Mucosa of rectum (tissue), 2 donors: ENCODE measurements around the gene MRPS26.
"Not testable (repeated sequence)": the region's sequence is repeated elsewhere in the genome, so short reads cannot be mapped to it uniquely, and the experiment has no call there.

Experiments
- H3K27ac ChIP-seq, 2 donors: one replicate each; pipeline ENCODE4 v1.7.0; 2013; ENCODE audit warnings: inconsistent platforms in 2 of 2, low read depth in 2 of 2, low read length in 2 of 2
- H3K27me3 ChIP-seq, 2 donors: one replicate each; pipeline ENCODE4 v1.7.0; 2013; ENCODE audit warnings: low read length in 2 of 2; ENCODE audit not compliant: control insufficient read depth in 2 of 2, insufficient read depth in 2 of 2
- H3K36me3 ChIP-seq, 2 donors: one replicate each; pipeline ENCODE4 v1.7.0; 2013; ENCODE audit warnings: low read length in 2 of 2; ENCODE audit not compliant: control insufficient read depth in 2 of 2, insufficient read depth in 2 of 2
- H3K4me1 ChIP-seq, 2 donors: one replicate each; pipeline ENCODE4 v1.7.0; 2013; ENCODE audit warnings: low read length in 2 of 2, mild to moderate bottlenecking in 1 of 2; ENCODE audit not compliant: control insufficient read depth in 2 of 2, insufficient read depth in 2 of 2
- H3K4me3 ChIP-seq, 2 donors: one replicate each; pipeline ENCODE4 v1.7.0; 2013; ENCODE audit warnings: low read length in 2 of 2
- H3K9ac ChIP-seq, 2 donors: one replicate each; pipeline ENCODE4 v1.7.0; 2013; ENCODE audit warnings: low read length in 2 of 2, low read depth in 1 of 2, mild to moderate bottlenecking in 1 of 2
- H3K9me3 ChIP-seq, 2 donors: one replicate each; pipeline ENCODE4 v1.7.0; 2013; ENCODE audit warnings: low read length in 2 of 2; ENCODE audit not compliant: control insufficient read depth in 2 of 2
- donor health status: healthy.
- donor health status: Normal muscosa, but diverticular disease.

The MRPS26 gene

DNA sequence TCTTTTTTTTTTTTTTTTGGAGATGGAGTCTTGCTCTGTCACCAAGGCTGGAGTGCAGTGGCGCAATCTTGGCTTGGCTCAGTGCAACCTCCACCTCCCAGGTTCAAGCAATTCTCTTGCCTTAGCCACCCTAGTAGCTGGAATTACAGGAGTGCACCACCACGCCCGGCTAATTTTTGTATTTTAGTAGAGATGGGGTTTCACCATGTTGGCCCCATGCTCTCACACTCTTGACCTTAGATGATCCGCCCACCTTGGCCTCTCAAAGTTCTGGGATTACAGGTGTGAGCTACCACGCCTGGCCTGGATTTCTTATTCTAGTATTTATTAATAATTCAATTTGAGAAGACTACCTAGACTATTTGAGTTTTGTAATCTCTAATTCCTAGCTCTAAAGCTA lies 30.6 kb upstream of the MRPS26 start:
- not testable (repeated sequence) for H3K9me3 ChIP-seq, H3K9ac ChIP-seq, H3K4me3 ChIP-seq, H3K4me1 ChIP-seq, H3K27ac ChIP-seq, H3K27me3 ChIP-seq
- peaks cover 5 to 23% of the 10 kb centered on the region in 2 donors for H3K36me3 ChIP-seq

GRCh38 chr20:3021327-3021726 lies 24.5 kb upstream of the MRPS26 start:
- H3K4me3 ChIP-seq: no peak overlapping the region
- no peak overlapping the region for H3K9ac ChIP-seq
- peaks cover 20 to 52% of the 10 kb centered on the region in 2 donors for H3K36me3 ChIP-seq
- no peak overlapping the region for H3K27ac ChIP-seq
- peaks cover 0 to 9% of the 10 kb centered on the region in 2 donors for H3K4me1 ChIP-seq
- H3K27me3 ChIP-seq: no peaks in the 10 kb centered on the region
- H3K9me3 ChIP-seq: no peaks in the 10 kb centered on the region

- peaks cover 0 to 9% of the 10 kb centered on the region in 2 donors for H3K4me1 ChIP-seq
- H3K4me3 ChIP-seq: no peak overlapping the region
- H3K27me3 ChIP-seq: no peaks in the 10 kb centered on the region
- H3K27ac ChIP-seq: no peak overlapping the region
- peaks cover 24 to 57% of the 10 kb centered on the region in 2 donors for H3K36me3 ChIP-seq
- no peak overlapping the region for H3K9ac ChIP-seq
- H3K9me3 ChIP-seq: no peaks in the 10 kb centered on the region
Observed at GRCh38 chr20:3021777-3022176, 24.1 kb upstream of the MRPS26 start.

DNA sequence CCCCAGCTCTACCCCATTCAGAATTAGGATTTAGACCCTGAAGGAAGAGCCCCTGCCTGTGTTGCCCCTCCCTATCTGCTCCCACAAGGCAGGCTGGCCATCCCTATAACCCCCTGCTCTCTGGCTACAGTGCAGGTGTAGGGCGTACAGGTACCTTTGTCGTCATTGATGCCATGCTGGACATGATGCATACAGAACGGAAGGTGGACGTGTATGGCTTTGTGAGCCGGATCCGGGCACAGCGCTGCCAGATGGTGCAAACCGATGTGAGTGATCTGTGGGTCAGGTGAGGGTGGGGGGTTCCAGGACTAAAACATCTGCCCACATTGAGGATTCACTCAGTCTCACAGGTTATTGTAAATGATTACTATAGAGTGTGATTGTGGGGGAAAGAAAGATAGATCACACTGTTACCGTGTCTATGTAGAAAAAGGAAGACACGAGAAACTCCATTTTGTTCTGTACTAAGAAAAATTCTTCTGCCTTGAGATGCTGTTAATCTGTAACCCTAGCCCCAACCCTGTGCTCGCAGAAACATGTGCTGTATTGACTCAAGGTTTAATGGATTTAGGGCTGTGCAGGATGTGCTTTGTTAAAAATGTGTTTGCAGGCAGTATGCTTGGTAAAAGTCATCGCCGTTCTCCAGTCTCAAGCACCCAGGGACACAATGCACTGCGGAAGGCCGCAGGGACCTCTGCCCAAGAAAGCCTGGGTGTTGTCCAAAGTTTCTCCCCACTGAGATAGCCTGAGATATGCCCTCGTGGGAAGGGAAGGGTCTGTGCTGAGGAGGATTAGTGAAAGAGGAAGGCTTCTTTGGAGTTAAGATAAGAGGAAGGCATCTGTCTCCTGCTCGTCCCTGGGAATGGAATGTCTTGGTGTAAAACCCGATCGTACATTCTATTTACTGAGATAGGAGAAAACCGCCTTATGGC lies 23.0 kb upstream of the MRPS26 start:
- H3K36me3 ChIP-seq: peaks cover 35 to 61% of the 10 kb centered on the region in 2 donors
- not testable (repeated sequence) for H3K27me3 ChIP-seq, H3K27ac ChIP-seq, H3K9me3 ChIP-seq, H3K4me3 ChIP-seq, H3K9ac ChIP-seq, H3K4me1 ChIP-seq

- Histone ChIP-seq H3K4me1 (peaks cover 0 to 3% of the 10 kb centered on the region in 2 donors), H3K9me3 (no peaks in the 10 kb centered on the region), H3K36me3 (peaks cover 50 to 63% of the 10 kb centered on the region in 2 donors), H3K27ac (no peak overlapping the region), H3K27me3 (no peaks in the 10 kb centered on the region), H3K9ac (no peak overlapping the region), H3K4me3 (no peak overlapping the region)
Observed at GRCh38 chr20:3027987-3028386, 17.9 kb upstream of the MRPS26 start.

DNA sequence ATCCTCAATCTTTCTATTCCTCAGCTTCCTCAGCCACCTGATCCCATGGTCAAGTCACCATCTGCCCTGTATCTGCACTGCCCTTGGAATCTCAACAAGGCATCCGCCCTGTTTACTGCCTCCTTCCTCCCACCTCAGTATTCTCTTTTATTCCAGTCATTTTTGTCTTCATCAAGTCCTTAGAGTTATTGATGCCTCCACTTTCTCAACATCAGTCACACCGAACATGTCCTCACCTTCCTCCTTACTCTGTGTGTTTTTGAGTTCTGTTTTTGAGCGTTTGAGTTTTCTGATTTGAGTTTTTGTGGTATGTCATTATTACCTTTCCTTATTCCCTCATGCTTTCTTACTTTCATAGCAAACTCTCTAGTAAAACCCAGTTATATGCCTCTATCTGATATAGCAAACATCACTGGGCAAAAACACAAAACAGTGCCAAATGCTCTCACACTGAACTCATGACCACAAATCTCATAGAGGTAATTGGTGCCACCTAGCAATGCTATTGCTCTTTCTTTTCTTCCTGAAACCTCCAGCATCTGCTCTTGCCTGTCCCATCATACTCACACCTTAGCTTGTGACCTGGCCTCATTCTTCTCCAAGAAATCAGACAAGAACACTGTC lies 14.2 kb upstream of the MRPS26 start:
- H3K9me3 ChIP-seq: no peaks in the 10 kb centered on the region
- peaks cover 57 to 64% of the 10 kb centered on the region in 2 donors for H3K36me3 ChIP-seq
- no peak overlapping the region for H3K4me3 ChIP-seq
- H3K9ac ChIP-seq: no peak overlapping the region
- H3K27me3 ChIP-seq: no peaks in the 10 kb centered on the region
- no peak overlapping the region for H3K27ac ChIP-seq
- H3K4me1 ChIP-seq: no peaks in the 10 kb centered on the region

- no peak overlapping the region for H3K4me3 ChIP-seq
- H3K27me3 ChIP-seq: no peaks in the 10 kb centered on the region
- H3K4me1 ChIP-seq: no peaks in the 10 kb centered on the region
- peaks cover 57 to 64% of the 10 kb centered on the region in 2 donors for H3K36me3 ChIP-seq
- H3K9ac ChIP-seq: no peak overlapping the region
- H3K27ac ChIP-seq: no peak overlapping the region
- no peaks in the 10 kb centered on the region for H3K9me3 ChIP-seq
Observed at GRCh38 chr20:3032624-3033023, 13.2 kb upstream of the MRPS26 start.

DNA sequence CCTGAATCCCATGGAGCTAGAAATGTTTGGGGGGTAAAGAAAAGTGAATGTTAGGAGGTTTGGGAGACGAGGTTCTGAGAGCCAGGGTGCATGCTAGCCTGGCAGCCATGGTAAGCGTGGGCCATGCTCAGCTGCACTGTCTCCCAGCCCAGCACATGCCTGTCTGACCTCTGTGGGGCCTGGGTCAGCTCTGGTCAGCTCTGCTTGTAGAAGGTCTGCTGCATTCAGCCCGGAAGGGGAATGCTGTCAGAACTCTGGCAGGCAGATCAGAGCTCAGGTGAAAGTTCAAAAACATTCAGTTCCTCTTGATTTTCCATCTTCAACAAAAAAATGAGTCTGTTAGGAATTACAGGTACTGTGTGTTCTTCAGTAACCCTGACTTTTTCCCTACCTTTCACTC lies 8.2 kb upstream of the MRPS26 start:
- no peaks in the 10 kb centered on the region for H3K27me3 ChIP-seq
- no peak overlapping the region for H3K9ac ChIP-seq
- H3K4me1 ChIP-seq: peaks cover 0 to 7% of the 10 kb centered on the region in 2 donors
- no peak overlapping the region for H3K27ac ChIP-seq
- H3K36me3 ChIP-seq: peaks cover 53 to 65% of the 10 kb centered on the region in 2 donors
- H3K4me3 ChIP-seq: no peak overlapping the region
- H3K9me3 ChIP-seq: no peaks in the 10 kb centered on the region

GRCh38 chr20:3038454-3038853 lies 7.4 kb upstream of the MRPS26 start:
- H3K9me3 ChIP-seq: no peaks in the 10 kb centered on the region
- H3K4me3 ChIP-seq: no peak overlapping the region
- peaks cover 0 to 7% of the 10 kb centered on the region in 2 donors for H3K4me1 ChIP-seq
- peaks cover 53 to 61% of the 10 kb centered on the region in 2 donors for H3K36me3 ChIP-seq
- no peak overlapping the region for H3K9ac ChIP-seq
- no peaks in the 10 kb centered on the region for H3K27me3 ChIP-seq
- H3K27ac ChIP-seq: no peak overlapping the region

- Histone ChIP-seq H3K9ac (no peak overlapping the region), H3K4me3 (no peak overlapping the region), H3K27me3 (no peaks in the 10 kb centered on the region), H3K27ac (no peak overlapping the region), H3K4me1 (peaks cover 0 to 7% of the 10 kb centered on the region in 2 donors), H3K9me3 (no peaks in the 10 kb centered on the region), H3K36me3 (peaks cover 53 to 58% of the 10 kb centered on the region in 2 donors)
Observed at GRCh38 chr20:3039426-3039825, 6.4 kb upstream of the MRPS26 start.
